GM21423 (cell line): Measurements from ENCODE around the gene NKX3-2.

Experiments used
- ATAC-seq: cut with Tn5 transposase; IDR thresholded peaks from one replicate; pipeline ENCODE4 v1.9.1; 2021; ENCODE audit warnings: mild to moderate bottlenecking, moderate library complexity; ENCODE audit not compliant: unreplicated experiment

NKX3-2 gene

GRCh38 chr4:13515268-13515667 lies 29.0 kb downstream of the NKX3-2 start:
- no peak for ATAC-seq

DNA sequence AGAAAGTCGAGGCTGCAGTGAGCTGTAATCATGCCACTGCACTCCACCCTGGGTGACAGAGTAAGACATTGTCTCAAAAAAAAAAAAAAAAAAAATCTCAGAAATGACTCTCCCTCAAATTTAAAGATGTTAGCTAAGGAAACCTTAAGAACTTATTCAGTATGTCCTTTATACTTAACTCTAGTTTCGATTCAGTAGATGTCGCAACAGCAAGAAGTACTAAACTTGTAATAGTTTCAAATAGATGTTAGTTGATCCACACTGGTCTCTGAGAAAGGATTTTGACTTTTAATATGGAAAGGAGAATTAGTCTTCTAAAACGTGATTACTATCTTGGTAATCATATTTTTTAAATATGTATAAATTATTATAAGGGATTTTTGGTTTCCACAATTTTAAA lies 29.6 kb downstream of the NKX3-2 start:
- ATAC-seq: no peak

GRCh38 chr4:13511101-13511500 lies 33.2 kb downstream of the NKX3-2 start:
- no peak for ATAC-seq

- ATAC-seq: no peak
Measured at GRCh38 chr4:13509442-13509841, 34.9 kb downstream of the NKX3-2 start.

GRCh38 chr4:13504374-13504773 lies 39.9 kb downstream of the NKX3-2 start:
- no peak for ATAC-seq

DNA sequence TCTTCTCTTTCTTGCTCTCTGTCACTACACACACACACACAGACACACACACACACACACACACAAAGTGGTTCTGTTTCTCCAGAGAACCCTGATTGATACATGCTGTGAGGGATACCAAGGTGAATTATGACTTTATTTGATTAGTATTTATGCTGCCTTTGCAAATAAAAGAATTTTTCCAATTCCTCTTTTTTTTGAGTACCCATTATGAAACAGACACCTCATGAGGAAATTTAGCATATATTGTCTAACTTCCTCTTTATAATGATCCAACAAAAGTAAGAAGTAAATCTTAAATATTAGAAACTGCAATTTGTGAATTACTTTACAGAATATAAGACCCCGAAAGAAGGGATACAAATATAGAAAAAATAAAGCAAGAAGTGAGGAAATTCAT lies 45.8 kb downstream of the NKX3-2 start:
- no peak for ATAC-seq

GRCh38 chr4:13496605-13497004 lies 47.7 kb downstream of the NKX3-2 start:
- ATAC-seq: no peak

DNA sequence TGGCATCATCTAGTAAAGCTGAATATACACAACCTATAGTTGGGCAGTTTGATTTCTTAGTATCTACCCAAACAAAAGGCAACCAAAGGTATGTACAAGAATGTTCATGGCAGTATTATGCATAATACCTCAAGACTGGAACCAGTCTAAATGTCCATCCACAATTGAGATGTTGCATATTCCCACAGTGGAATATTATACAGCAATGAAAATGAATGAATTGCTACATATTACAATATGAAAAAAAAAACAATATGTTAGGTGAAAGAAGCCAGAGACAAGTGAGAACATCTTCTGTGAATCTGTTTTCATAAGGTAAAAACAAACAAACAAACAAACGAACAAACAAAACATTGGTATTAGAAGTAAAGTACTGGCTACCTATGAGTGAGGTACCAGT lies 48.6 kb downstream of the NKX3-2 start:
- ATAC-seq: no peak

DNA sequence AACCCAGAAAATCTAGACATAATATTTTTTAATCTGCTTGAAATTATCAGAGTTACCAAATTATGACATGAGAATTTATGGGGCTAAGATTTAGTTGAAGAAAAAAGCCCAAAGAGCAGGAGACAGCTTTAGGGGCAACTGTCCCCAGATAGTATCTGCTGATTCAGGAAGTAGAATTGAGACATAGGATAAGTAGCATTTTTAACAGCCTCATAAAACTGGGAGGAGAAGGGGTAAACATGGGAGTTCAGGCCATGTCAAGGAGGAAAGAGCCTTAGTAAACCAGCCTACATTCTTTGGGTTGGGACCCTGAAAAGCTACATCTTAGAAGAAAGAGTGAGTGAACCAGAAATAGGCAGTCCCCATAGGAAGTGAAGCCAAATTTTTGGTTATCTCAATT lies 50.5 kb downstream of the NKX3-2 start:
- no peak for ATAC-seq

DNA sequence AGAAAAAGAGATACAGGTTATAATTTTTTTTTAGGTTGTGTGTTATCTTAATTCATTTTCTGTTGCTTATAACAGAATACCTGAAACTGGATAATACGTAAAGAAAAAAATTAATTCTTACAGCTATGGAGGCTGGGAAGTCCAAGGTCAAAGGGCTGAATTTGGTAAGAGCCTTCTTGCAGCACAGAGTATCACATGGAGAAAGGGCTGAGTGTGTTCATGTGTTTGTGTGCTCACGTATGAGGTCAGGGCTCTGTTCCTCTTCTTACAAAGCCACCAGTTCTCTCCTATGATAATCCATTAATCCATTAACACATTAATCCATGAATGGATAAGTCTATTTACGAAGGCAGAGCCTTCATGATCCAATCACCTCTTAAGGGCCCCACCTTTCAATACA lies 51.6 kb downstream of the NKX3-2 start:
- ATAC-seq: no peak
